HG03108 (cell line): ENCODE results near the gene UBE2G2.

ENCODE experiments used
- ATAC-seq: cut with Tn5 transposase; IDR thresholded peaks from one replicate; pipeline ENCODE4 v1.9.1; 2021; ENCODE audit warnings: moderate library complexity; ENCODE audit not compliant: unreplicated experiment

The UBE2G2 gene

GRCh38 chr21:44792702-44793591, 8.7 kb downstream of the UBE2G2 start:
- peak; percentile 54 for ATAC-seq

GRCh38 chr21:44791993-44792392, 9.6 kb downstream of the UBE2G2 start:
- no peak for ATAC-seq

- no peak for ATAC-seq
Measured at GRCh38 chr21:44791246-44791645, 10.4 kb downstream of the UBE2G2 start.

- no peak for ATAC-seq
Measured at GRCh38 chr21:44790368-44790767, 11.3 kb downstream of the UBE2G2 start.

- no peak for ATAC-seq
Measured at GRCh38 chr21:44789880-44790279, 11.7 kb downstream of the UBE2G2 start.

- no peak for ATAC-seq
Measured at GRCh38 chr21:44785620-44786335, 15.8 kb downstream of the UBE2G2 start.

- no peak for ATAC-seq
Measured at GRCh38 chr21:44784810-44785209, 16.8 kb downstream of the UBE2G2 start.

- no peak for ATAC-seq
Measured at GRCh38 chr21:44783020-44783696, 18.5 kb downstream of the UBE2G2 start.

- no peak for ATAC-seq
Measured at GRCh38 chr21:44780767-44781459, 20.7 kb downstream of the UBE2G2 start.

GRCh38 chr21:44780137-44780502, 21.5 kb downstream of the UBE2G2 start:
- ATAC-seq = no peak

GRCh38 chr21:44779417-44780136, 22.0 kb downstream of the UBE2G2 start:
- ATAC-seq = no peak

GRCh38 chr21:44778983-44779382, 22.6 kb downstream of the UBE2G2 start:
- ATAC-seq = no peak

GRCh38 chr21:44778499-44778911, 23.1 kb downstream of the UBE2G2 start:
- ATAC-seq = no peak

GRCh38 chr21:44778094-44778493, 23.5 kb downstream of the UBE2G2 start:
- no peak for ATAC-seq

- no peak for ATAC-seq
Measured at GRCh38 chr21:44774972-44775371, 26.6 kb downstream of the UBE2G2 start.

GRCh38 chr21:44773291-44773932, 28.2 kb downstream of the UBE2G2 start:
- ATAC-seq = no peak

- no peak for ATAC-seq
Measured at GRCh38 chr21:44771896-44772525, 29.6 kb downstream of the UBE2G2 start.

GRCh38 chr21:44767834-44768831, 33.5 kb downstream of the UBE2G2 start:
- ATAC-seq = no peak
